ENCODE data around the gene MRM1. TPM values are rescaled to one million over a fixed set of nuclear protein-coding genes. Genes with fewer than 3 reads are reported as not detected.
A peak's percentile ranks its signal among the peaks of the same experiment; 100 is the strongest.

Gene MRM1
- total and polyA plus RNA-seq, 2 experiments from 2014 or later = 9.5 to 10.0 TPM

DNA sequence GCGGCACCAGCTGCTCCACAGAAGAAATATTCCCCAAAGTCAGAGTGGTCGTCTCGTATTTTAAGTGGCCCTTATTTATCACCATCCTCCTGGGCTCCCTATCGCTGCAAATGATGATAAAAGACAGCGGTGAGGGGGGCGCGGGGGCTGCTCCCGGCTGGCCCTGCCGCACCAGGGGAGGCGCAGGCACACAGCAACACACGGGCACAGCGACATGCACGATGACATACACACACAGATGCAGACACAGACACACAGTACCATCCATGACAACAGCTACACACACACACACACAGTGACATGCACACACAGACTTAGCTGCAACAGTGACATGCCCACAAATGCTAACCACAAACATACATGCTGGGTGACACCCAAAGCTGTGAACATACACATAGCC, 52.5 kb downstream of the MRM1 start:
- TF ChIP-seq, protein P1, sequence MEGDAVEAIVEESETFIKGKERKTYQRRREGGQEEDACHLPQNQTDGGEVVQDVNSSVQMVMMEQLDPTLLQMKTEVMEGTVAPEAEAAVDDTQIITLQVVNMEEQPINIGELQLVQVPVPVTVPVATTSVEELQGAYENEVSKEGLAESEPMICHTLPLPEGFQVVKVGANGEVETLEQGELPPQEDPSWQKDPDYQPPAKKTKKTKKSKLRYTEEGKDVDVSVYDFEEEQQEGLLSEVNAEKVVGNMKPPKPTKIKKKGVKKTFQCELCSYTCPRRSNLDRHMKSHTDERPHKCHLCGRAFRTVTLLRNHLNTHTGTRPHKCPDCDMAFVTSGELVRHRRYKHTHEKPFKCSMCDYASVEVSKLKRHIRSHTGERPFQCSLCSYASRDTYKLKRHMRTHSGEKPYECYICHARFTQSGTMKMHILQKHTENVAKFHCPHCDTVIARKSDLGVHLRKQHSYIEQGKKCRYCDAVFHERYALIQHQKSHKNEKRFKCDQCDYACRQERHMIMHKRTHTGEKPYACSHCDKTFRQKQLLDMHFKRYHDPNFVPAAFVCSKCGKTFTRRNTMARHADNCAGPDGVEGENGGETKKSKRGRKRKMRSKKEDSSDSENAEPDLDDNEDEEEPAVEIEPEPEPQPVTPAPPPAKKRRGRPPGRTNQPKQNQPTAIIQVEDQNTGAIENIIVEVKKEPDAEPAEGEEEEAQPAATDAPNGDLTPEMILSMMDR (IDR thresholded peaks at IDR 0.05; ENCODE audit: low read depth, low read length) = no peak
- DNase-seq (ENCODE audit: low read depth in 1 of 2, low spot score in 1 of 2) = no peak
- Histone ChIP-seq H3K27ac (no peak overlapping the region), H3K4me3 (no peak overlapping the region), H3K27me3 (peaks cover 9% of the 10 kb centered on the region), H3K36me3 (no peaks in the 10 kb centered on the region), H3K9me3 (ENCODE audit: low read depth) (no peaks in the 10 kb centered on the region), H3K4me1 (ENCODE audit: low read depth) (no peaks in the 10 kb centered on the region)

DNA sequence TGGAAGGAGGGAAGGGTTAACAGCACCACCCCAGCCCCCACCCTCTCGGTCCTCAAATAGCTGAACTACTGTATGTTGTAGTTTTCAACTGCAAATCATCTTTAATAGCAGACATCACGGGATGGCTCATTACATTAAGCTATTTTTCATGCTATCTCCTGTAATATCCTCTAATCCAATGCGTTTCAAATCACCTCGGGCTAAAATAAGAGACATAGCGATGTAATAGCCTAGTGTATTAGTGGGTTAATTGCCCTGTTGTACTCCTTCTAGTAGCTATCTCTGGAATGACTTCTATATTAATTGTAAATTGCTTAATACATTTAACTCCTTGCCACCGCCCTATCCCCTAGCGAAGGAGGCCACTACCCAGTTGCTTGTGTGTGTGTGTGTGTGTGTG, 54.3 kb downstream of the MRM1 start:
- H3K4me3 ChIP-seq = no peak overlapping the region
- peaks cover 9% of the 10 kb centered on the region for H3K27me3 ChIP-seq
- no peaks in the 10 kb centered on the region for H3K4me1 ChIP-seq (ENCODE audit: low read depth)
- no peaks in the 10 kb centered on the region for H3K36me3 ChIP-seq
- H3K27ac ChIP-seq = no peak overlapping the region
- TF ChIP-seq, protein P1 (IDR thresholded peaks at IDR 0.05; ENCODE audit: low read depth, low read length) = no peak
- H3K9me3 ChIP-seq (ENCODE audit: low read depth) = no peaks in the 10 kb centered on the region
- no peak for DNase-seq (ENCODE audit: low read depth in 1 of 2, low spot score in 1 of 2)

DNA sequence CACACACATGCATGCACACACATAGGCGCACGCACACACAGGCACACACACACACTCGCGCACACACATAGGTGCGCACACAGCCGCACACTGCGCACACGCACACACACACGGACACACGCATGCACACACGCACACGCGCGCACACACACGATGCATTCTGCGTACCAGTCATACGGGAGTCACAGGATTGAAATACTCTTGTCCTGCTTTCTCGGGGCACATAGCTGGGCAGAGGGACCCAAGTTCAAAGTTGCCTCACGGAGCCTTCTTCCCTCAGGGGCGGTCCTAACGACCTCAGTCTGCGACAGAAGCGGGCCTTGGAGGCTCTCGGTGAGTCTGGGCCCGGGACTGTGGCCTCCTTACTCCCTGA, 56.0 kb downstream of the MRM1 start:
- peak in 1 of 2 donors; percentile 14 for DNase-seq (ENCODE audit: low read depth in 1 of 2, low spot score in 1 of 2)
- Histone ChIP-seq H3K4me1 (ENCODE audit: low read depth) (no peaks in the 10 kb centered on the region), H3K9me3 (ENCODE audit: low read depth) (no peaks in the 10 kb centered on the region), H3K4me3 (peak overlapping the region; percentile 36), H3K27me3 (peaks cover 9% of the 10 kb centered on the region), H3K36me3 (no peaks in the 10 kb centered on the region), H3K27ac (no peak overlapping the region)
- TF ChIP-seq, protein P1 (IDR thresholded peaks at IDR 0.05; ENCODE audit: low read depth, low read length) = no peak

DNA sequence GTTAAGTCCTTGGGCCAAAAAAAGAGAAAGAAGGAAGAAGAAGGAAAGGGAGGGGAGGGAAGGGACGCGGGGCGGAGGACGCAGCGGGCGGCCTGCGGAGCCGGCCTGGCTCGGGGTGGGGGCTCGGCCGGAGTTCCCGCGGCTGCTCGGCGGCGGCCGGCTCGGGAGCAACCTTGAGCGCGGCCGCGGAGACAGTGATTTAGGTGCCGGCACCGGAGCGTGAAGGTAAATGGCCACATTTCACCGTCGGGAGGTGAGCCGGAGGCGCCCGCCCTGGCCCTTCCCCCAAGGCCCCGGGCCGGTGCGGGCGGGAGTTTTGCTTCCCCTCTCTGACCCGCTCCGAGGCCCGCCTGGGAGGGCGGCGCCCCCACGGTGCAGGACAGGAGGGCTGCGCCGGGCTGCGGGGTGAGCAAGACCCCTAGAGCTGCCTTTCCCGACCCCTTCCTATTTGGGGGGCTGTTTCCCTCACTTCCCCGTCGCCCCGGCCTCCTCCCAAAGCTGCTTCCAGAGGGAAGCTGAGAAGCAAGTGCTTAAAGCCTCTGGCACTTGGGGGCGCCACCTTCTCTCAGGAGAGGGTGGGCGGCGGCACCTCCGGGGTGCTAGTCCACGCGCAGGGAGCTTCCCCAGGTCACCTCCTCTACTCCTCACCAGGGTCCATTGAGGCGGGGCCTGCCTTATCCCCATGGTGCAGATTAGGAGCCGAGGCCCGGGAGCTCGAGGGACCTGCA, 56.5 kb downstream of the MRM1 start:
- H3K4me3 ChIP-seq = peak overlapping the region; percentile 36
- no peaks in the 10 kb centered on the region for H3K9me3 ChIP-seq (ENCODE audit: low read depth)
- H3K27ac ChIP-seq = no peak overlapping the region
- H3K4me1 ChIP-seq (ENCODE audit: low read depth) = no peaks in the 10 kb centered on the region
- H3K36me3 ChIP-seq = no peaks in the 10 kb centered on the region
- TF ChIP-seq, protein P1 (IDR thresholded peaks at IDR 0.05; ENCODE audit: low read depth, low read length) = peak; percentile 53
- peak; percentile 27 to 50 for DNase-seq (ENCODE audit: low read depth in 1 of 2, low spot score in 1 of 2)
- peaks cover 9% of the 10 kb centered on the region for H3K27me3 ChIP-seq

Other genes with a start within 250 kb of the MRM1 start
- gene TBC1D3H, start 213.1 kb upstream of the MRM1 start, total RNA-seq = not detected in 2 replicates
- not detected in 2 replicates for gene TBC1D3H, start 213.1 kb upstream of the MRM1 start, polyA plus RNA-seq
- 37.4 and 38.4 TPM in 2 replicates for gene ZNHIT3, start 114.9 kb upstream of the MRM1 start, total RNA-seq
- gene ZNHIT3, start 114.9 kb upstream of the MRM1 start, polyA plus RNA-seq = 103 and 107 TPM in 2 replicates
- 26.7 and 50.8 TPM in 2 replicates for gene MYO19, start 66.7 kb upstream of the MRM1 start, total RNA-seq
- 21.0 and 28.9 TPM in 2 replicates for gene MYO19, start 66.7 kb upstream of the MRM1 start, polyA plus RNA-seq
- gene PIGW, start 66.6 kb upstream of the MRM1 start, total RNA-seq = 2.3 and 5.8 TPM in 2 replicates
- gene PIGW, start 66.6 kb upstream of the MRM1 start, polyA plus RNA-seq = 10.4 and 11.8 TPM in 2 replicates
- 33.2 and 54.3 TPM in 2 replicates for gene GGNBP2, start 56.7 kb upstream of the MRM1 start, total RNA-seq
- 48.1 and 63.2 TPM in 2 replicates for gene GGNBP2, start 56.7 kb upstream of the MRM1 start, polyA plus RNA-seq
- gene DHRS11, start 9.7 kb upstream of the MRM1 start, total RNA-seq = 21.9 and 26.6 TPM in 2 replicates
- gene DHRS11, start 9.7 kb upstream of the MRM1 start, polyA plus RNA-seq = 23.7 and 25.0 TPM in 2 replicates